HAP-1 (cell line): Measurements from ENCODE around the gene TRAPPC12.

Experiments
- DNase-seq, 2 experiments: peaks; one replicate each; pipeline ENCODE4 v3.0.0-alpha.2; 2016 to 2020; ENCODE audit warnings: low spot score in 2 of 2
- H3K27me3 ChIP-seq: fragments of 250-450 bp; sonication (Bioruptor Pico); 2 replicates; pipeline ENCODE4 v1.5.1; 2020; ENCODE audit warnings: low read depth, mild to moderate bottlenecking, moderate library complexity
- H3K36me3 ChIP-seq: fragments of 250-450 bp; sonication (Bioruptor Pico); replicated peaks from 2 replicates; pipeline ENCODE4 v1.5.1; 2020; ENCODE audit warnings: mild to moderate bottlenecking
- H3K4me1 ChIP-seq: fragments of 250-450 bp; sonication (Bioruptor Pico); 2 replicates; pipeline ENCODE4 v1.5.1; 2020; ENCODE audit warnings: mild to moderate bottlenecking
- H3K4me3 ChIP-seq: fragments of 250-450 bp; sonication (Bioruptor Pico); 2 replicates; pipeline ENCODE4 v1.5.1; 2020; ENCODE audit warnings: mild to moderate bottlenecking, moderate library complexity
- H3K9me3 ChIP-seq: fragments of 250-450 bp; sonication (Bioruptor Pico); 2 replicates; pipeline ENCODE4 v1.5.1; 2020; ENCODE audit warnings: mild to moderate bottlenecking, moderate library complexity
- in situ Hi-C: fragments of 300-500 bp; cut with MboI; formaldehyde crosslinking; loops from 3 replicates; pipeline ENCODE4 v1.14.3; 2020; ENCODE audit warnings: low sequenced_read_pairs, inconsistent platforms, mixed read lengths

TRAPPC12 gene

DNA sequence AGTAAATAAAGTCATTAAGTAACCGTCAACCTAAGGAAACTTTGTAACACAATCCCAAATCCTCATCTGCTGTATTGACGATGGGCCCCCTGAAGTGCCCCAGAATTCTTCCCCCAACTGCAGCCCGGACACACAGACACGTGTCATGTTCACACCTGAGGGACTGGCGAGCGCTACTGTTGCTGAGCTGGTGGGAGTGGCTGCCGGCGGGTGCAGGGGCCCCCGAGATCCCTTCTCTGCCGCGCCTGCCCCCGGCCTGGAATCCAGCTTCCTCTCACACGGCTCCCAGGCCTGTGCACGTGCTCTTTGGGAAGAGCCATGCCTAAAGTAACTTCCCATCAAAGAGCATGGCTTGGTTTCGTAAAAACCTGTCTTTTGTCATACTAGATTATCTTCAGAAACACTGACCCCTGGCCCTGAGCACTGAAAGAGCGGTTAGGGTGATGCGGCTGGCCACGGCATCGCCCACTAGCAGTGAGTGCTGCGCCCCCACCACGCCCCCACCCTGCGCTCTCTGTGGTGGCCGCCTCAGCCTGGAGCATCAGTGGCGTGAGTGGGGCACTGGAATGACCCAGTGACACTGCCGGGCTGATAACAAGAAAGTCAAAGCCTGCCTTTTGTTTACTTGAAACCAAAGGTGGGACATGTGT lies 83.8 kb downstream of the TRAPPC12 start:
- H3K36me3 ChIP-seq: peaks cover 7% of the 10 kb centered on the region; the same call in 1 of the 2 replicates
- no peak for DNase-seq
- in situ Hi-C loops: no loop called here
- H3K4me3 ChIP-seq: no peak overlapping the region
- no peaks in the 10 kb centered on the region for H3K27me3 ChIP-seq
- peaks cover 2% of the 10 kb centered on the region for H3K4me1 ChIP-seq
- no peaks in the 10 kb centered on the region for H3K9me3 ChIP-seq

DNA sequence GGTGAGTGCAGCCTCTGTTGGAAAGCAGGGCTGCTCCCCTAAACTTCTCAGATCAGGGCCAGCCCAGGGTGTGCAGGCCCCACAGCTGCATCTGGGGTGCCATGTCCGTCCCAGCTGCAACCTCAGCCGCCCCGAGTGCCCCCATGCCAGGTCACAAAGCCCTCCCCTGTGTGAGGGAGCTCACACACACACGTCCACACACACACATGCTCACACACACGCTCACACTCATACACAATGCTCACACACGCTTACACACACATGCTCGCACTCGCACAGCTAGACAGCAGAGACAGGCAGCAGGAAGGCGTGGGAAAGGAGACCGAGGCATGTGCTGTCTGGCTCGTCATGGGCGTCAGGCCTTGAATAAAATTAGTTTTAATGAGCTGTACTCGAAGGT lies 84.5 kb downstream of the TRAPPC12 start:
- Histone ChIP-seq H3K27me3 (no peaks in the 10 kb centered on the region), H3K4me3 (no peak overlapping the region), H3K36me3 (peaks cover 7% of the 10 kb centered on the region; the same call in 1 of the 2 replicates), H3K4me1 (peaks cover 2% of the 10 kb centered on the region), H3K9me3 (no peaks in the 10 kb centered on the region)
- in situ Hi-C loops: no loop called here
- DNase-seq: no peak

DNA sequence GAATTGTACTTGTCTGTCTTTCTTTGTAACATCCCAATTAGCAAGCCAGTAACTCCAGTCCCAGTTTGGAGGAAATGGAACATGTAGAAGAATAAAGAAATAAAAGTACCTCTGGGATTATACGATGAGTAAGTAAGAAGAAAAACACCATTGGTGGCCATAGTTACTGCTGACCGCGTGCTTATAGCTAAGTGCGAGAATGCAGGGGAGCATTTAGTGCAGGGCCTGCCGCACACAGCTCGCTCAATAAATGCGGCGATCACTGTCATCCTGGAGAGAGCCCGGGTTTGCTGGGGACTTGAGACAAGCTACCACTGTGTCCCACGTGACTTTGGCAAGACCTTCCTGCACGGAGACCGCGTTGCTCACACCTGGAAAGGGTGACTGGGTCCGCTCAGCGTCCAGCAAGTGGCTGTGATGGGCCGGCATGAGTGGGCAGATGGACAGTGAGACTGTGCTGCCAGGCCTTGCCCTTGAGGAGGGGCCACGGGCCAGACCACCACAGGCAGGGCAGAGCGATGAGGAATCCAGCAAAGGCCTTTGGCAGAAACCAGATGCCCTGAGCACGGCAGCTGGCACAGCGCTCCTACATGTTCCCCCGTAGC lies 85.0 kb downstream of the TRAPPC12 start:
- Histone ChIP-seq H3K4me1 (peaks cover 2% of the 10 kb centered on the region), H3K9me3 (no peaks in the 10 kb centered on the region), H3K4me3 (no peak overlapping the region), H3K36me3 (peaks cover 7% of the 10 kb centered on the region; the same call in 1 of the 2 replicates), H3K27me3 (no peaks in the 10 kb centered on the region)
- DNase-seq: no peak
- in situ Hi-C loops: no loop called here

DNA sequence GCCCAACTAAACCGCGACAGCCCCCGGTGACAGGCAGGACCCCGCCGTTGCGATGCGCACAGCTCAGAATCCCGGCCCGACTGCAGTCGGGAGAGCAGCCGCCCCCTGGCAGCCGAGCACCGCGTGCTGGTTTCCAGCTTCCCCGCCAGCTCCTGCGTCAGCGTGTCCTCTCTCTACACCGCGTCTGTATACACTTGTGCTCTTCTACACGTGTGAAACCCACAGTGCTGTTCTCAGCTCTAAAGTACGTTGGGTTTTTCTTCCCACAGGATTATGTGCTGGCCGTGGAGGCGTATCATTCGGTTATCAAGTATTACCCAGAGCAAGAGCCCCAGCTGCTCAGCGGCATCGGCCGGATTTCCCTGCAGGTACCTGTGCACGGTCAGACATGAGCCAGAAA lies 85.8 kb downstream of the TRAPPC12 start:
- in situ Hi-C loops: no loop called here
- peaks cover 2% of the 10 kb centered on the region for H3K4me1 ChIP-seq
- no peak overlapping the region for H3K4me3 ChIP-seq
- H3K9me3 ChIP-seq: no peaks in the 10 kb centered on the region
- H3K36me3 ChIP-seq: peaks cover 7% of the 10 kb centered on the region; the same call in 1 of the 2 replicates
- H3K27me3 ChIP-seq: no peaks in the 10 kb centered on the region
- DNase-seq: no peak

DNA sequence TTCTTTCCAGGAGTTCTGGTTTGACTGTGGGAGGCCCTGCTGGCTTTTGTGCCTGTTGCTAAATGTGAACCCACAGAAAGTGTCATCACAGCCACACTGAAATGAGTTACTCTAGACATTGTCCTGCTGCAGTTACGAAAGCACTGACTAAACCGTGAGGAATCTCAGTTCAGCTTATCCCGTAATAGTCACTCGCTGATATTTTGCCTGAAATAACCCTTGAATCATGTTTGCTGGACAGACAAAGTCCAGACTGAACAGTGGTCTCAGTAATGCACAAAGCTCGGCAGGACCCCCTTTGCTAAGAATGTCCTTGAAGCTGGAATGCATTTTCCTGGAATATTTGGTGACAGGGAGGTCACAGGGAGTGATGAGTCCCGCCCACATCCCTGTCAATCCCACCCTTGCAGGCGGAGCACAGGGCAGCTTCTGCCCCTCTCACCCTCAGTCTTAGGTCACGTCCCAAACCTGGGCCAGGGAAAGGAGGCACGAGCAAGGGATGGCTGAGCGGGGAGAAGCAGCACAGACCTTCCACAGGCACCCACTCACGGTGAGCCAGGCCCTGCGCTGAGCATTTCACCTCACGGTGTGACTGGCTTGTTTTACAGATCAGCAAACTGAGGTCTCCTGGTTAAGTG lies 86.5 kb downstream of the TRAPPC12 start:
- no peaks in the 10 kb centered on the region for H3K9me3 ChIP-seq
- no peak overlapping the region for H3K4me3 ChIP-seq
- in situ Hi-C loops: no loop called here
- H3K27me3 ChIP-seq: no peaks in the 10 kb centered on the region
- no peak for DNase-seq
- peaks cover 7% of the 10 kb centered on the region; the same call in 1 of the 2 replicates for H3K36me3 ChIP-seq
- peaks cover 2% of the 10 kb centered on the region for H3K4me1 ChIP-seq

DNA sequence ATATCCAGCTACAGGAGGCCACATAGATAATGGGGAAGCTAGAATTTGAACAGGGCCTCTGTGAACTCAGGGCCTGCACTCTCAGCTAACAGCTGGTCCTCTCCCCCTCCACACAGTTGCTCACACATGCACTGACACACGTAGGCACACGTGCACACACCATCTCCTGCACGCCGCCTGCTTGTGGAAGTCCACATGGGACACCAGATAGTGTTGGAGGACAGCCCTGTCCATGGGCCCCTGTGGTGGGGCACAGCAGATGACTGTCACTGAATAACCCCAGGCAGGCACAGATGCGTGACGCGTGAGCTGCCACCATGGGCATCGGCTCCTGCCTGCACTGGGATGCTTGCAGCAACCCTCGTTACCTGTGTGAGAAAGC lies 87.0 kb downstream of the TRAPPC12 start:
- in situ Hi-C loops: no loop called here
- Histone ChIP-seq H3K9me3 (no peaks in the 10 kb centered on the region), H3K4me3 (no peak overlapping the region), H3K27me3 (no peaks in the 10 kb centered on the region), H3K4me1 (peaks cover 2% of the 10 kb centered on the region), H3K36me3 (peaks cover 7% of the 10 kb centered on the region; the same call in 1 of the 2 replicates)
- DNase-seq: no peak

DNA sequence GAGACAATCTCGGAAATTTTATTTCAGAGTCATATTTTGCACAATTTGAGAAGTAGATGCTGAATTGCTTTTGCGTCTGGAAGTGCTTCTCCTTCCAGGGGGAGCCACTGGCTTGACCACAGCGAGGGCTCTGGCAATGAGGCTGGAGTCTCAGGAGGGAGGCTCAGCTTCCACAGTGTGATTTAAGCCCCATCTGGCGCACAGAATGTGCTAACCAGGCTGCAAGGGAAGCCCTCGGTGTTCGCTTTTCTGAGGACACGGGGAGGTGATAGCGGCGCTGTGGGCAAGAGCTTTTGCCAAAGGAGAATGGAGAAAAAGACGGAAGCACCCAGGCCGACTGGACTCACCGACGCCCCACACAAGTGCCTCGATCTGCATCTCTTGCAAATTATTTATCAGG lies 87.5 kb downstream of the TRAPPC12 start:
- no peak for DNase-seq
- in situ Hi-C loops: no loop called here
- Histone ChIP-seq H3K9me3 (no peaks in the 10 kb centered on the region), H3K27me3 (no peaks in the 10 kb centered on the region), H3K36me3 (peaks cover 7% of the 10 kb centered on the region; the same call in 1 of the 2 replicates), H3K4me3 (no peak overlapping the region), H3K4me1 (peaks cover 2% of the 10 kb centered on the region)

DNA sequence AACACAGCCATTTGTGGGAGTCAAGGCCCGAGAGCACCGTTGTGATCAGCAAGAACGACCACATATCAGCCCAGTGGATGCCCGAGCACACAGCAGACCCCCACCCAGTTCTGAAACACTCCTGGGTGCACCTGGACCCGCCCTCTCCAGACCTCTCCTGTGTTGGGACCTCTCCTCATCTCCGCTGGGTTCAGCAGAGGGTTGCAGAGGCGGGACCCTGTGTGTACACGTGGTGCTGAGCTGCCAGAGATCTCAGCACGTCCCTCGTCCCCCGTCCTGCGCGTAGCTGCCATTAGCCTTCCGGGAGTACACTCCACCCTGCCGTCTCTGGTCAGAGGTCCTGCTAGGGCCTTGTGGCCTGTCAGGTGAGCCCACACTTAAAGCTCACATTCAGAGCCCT lies 88.2 kb downstream of the TRAPPC12 start:
- Histone ChIP-seq H3K36me3 (peaks cover 7% of the 10 kb centered on the region; the same call in 1 of the 2 replicates), H3K4me1 (no peaks in the 10 kb centered on the region), H3K4me3 (no peak overlapping the region), H3K9me3 (no peaks in the 10 kb centered on the region), H3K27me3 (no peaks in the 10 kb centered on the region)
- in situ Hi-C loops: no loop called here
- DNase-seq: no peak

DNA sequence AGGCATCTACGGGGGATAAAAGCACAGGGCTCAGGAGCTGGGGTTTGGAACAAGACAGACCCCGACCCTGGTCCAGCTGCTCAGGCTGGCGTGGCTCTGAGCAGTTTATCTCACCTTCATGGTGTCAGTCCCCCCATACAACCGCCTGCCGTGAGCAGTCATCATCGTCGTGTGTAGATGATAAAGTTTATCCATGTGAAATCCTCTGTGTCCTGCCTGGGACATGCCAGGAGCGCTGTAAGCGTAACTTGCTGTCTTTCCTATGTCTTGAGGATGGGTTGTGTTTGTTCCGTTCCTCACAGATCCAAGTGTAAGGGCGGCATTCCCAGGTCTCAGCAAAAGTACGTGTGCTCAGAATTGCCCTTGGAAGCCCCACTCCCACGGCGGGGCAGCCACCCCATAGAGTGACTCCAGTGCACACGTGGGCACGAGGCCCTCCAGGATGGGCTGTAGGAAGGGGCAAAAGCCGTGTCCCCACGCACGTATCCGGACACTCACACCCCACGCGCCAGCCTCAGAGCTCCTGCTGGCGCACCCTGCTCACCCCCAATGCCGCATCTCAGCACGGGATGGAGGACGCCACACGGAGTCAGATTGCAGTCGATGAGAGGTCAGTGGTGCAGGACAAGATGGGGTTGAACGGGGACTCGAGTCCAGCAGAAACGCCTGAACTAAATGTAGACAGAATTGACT lies 88.9 kb downstream of the TRAPPC12 start:
- Histone ChIP-seq H3K9me3 (no peaks in the 10 kb centered on the region), H3K4me3 (no peak overlapping the region), H3K36me3 (0 out of 2 replicates have a peak, but pooled peaks cover 4% of the 10 kb centered on the region), H3K4me1 (no peaks in the 10 kb centered on the region), H3K27me3 (no peaks in the 10 kb centered on the region)
- no peak for DNase-seq
- in situ Hi-C loops: no loop called here

DNA sequence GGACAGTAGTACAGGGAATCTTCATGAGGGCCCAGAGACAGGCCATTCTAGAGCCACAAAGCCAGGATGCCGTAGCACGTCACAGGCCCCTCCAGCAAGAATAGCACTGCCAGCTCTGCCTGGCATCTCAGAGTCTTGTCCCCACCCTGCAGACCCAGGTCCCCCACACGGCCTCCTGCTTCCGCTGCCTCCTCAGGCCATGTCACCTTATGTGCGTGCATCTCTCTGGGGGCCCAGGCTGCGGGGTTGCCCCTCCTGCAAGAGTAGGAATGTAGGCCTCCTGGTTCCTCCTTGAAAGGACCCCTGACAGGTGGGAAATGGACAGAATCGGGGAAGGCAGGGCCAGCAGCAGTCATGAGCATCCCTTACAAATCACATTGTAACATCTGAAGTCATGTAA lies 90.0 kb downstream of the TRAPPC12 start:
- H3K4me3 ChIP-seq: no peak overlapping the region
- 0 out of 2 replicates have a peak, but pooled peaks cover 4% of the 10 kb centered on the region for H3K36me3 ChIP-seq
- H3K27me3 ChIP-seq: no peaks in the 10 kb centered on the region
- H3K4me1 ChIP-seq: no peaks in the 10 kb centered on the region
- DNase-seq: no peak
- in situ Hi-C loops: no loop called here
- no peaks in the 10 kb centered on the region for H3K9me3 ChIP-seq

DNA sequence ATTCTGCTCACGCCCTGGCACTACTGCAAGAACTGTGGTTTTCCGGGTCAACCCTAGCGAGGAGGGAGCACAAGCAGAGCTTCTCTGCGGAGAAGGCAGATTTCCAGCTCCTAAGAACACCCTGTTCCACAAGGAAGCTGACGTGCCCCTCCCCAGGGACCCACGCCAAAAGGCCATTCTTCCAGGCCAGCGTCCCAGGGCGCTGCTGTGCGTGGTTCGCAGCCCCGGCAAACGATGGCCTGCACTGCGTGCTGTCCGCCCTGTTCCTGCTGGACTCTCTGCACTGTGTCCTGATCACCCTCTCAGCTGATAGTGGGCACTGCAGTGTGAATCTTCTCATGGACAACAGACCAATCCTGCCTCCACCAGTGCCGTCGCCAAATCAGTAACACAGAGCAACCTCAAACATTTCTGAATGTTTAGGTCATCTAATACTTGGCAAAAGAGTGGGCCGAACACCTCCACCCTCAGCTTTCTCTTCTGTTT lies 90.7 kb downstream of the TRAPPC12 start:
- Histone ChIP-seq H3K4me1 (no peaks in the 10 kb centered on the region), H3K4me3 (no peak overlapping the region), H3K36me3 (0 out of 2 replicates have a peak, but pooled peaks cover 4% of the 10 kb centered on the region), H3K27me3 (no peaks in the 10 kb centered on the region), H3K9me3 (no peaks in the 10 kb centered on the region)
- DNase-seq: no peak
- in situ Hi-C loops: no loop called here

DNA sequence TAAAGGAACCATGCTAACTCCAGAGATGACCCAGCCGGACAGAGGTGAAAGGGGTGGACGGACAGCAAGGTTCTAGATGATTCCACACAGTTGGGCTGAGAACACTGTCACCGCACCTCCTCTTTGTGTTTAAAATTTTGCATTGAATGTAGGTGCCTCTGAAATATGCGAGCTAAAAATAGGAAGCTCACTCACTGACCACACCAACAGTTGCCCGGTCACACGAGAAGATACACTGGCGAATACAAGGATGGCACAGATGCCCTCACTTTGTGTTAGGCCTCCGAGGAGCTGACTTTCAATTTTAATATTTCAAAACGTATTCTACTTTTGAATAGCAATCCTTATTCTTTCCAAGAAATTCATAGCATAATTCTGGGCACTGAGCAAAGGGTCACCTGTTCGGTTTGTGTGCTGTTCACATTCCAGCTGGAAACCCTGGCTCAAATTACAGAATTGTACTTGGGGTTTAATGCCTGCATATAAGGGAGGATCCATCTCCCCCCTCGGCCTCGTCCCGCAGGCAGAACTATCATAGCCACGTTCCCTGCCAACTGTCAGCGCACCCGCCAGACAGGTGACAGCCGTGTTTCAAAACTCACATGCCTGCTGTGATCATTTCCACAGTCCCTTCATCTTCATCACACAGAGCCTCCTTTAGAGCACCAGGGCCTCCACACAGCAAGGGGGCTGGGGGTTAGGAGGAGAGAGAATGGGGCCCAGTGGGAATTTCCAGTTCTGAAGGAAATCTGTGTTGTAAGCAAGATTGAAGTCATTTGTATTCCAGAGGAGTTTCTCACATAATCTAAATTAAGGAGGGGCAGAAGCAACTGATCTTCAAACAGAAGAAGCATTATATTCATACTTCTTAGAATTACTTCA lies 91.6 kb downstream of the TRAPPC12 start:
- no peak for DNase-seq
- H3K36me3 ChIP-seq: 0 out of 2 replicates have a peak, but pooled peaks cover 4% of the 10 kb centered on the region
- no peaks in the 10 kb centered on the region for H3K9me3 ChIP-seq
- in situ Hi-C loops: no loop called here
- H3K4me3 ChIP-seq: no peak overlapping the region
- H3K4me1 ChIP-seq: no peaks in the 10 kb centered on the region
- no peaks in the 10 kb centered on the region for H3K27me3 ChIP-seq

DNA sequence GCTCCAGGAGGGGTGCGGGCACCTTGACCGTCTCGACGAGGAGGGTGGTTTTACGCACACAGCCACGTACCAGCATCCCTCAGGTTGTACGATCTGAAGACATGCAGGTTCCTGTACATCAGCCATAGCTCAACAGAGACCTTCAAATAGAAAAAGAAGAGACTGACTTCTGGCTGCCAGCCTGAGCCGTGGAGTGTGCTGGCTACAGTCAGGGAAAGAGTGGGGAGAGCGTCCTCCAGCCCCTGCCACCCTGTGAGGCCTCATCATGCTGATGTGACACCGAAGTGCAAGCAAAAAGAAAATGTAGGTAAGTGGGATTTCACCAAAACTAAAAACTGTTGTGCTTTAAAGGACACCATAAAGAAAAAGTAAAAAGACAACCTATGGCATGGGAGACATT lies 92.8 kb downstream of the TRAPPC12 start:
- in situ Hi-C loops: no loop called here
- Histone ChIP-seq H3K4me3 (no peak overlapping the region), H3K9me3 (no peaks in the 10 kb centered on the region), H3K36me3 (0 out of 2 replicates have a peak, but pooled peaks cover 4% of the 10 kb centered on the region), H3K4me1 (no peaks in the 10 kb centered on the region), H3K27me3 (no peaks in the 10 kb centered on the region)
- no peak for DNase-seq
